ENCODE results near the gene RSRP1. TPM values are rescaled to one million over a fixed set of nuclear protein-coding genes. Genes with fewer than 3 reads are reported as not detected.

The RSRP1 gene
- total RNA-seq, 4 donors from 2014 or later: 23.1 to 133 (median 59.4) TPM

DNA sequence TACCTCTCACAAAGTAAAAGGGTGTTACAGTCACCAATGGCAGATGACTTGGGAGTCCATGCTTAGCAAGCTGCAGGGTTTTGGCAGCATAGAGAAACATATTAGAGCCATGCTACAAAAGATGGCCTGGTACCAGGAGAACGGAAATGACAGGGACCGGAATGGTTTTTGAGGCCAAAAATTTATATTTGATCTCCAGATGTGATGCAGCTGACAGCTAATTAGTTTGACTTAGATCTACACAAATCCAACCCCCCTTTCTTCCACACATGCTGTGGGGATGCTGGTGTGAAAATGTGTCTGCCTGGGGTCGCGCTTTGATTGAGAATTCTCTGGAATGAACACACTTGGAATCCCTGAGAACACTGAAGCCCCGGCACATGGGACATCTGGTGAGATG, 41.5 kb downstream of the RSRP1 start:
- H3K27me3 ChIP-seq: peaks cover 24% of the 10 kb centered on the region
- H3K36me3 ChIP-seq: no peaks in the 10 kb centered on the region
- no peaks in the 10 kb centered on the region for H3K9me3 ChIP-seq
- no peak overlapping the region for H3K4me3 ChIP-seq
- peaks cover 0 to 3% (median 0%) of the 10 kb centered on the region in 3 donors for H3K4me1 ChIP-seq
- H3K27ac ChIP-seq: no peak overlapping the region
- 39 to 61% methylated on average over 2 to 4 of the region's 5 CpGs for whole genome bisulfite sequencing, 2 donors (ENCODE audit: low coverage in 1 of 2)
- no peak for TF ChIP-seq CTCF (IDR thresholded peaks at IDR 0.05)
- TF ChIP-seq POLR2AphosphoS5 (IDR thresholded peaks at IDR 0.05): no peak
- TF ChIP-seq EP300 (IDR thresholded peaks at IDR 0.05): no peak
- TF ChIP-seq POLR2A (IDR thresholded peaks at IDR 0.05): no peak
- no peak for ATAC-seq

- TF ChIP-seq POLR2AphosphoS5 (IDR thresholded peaks at IDR 0.05) (no peak), CTCF (IDR thresholded peaks at IDR 0.05) (peak in 3 of 4 experiments; percentile 50 to 78 (median 72))
Observed at GRCh38 chr1:25204797-25205480, 42.3 kb downstream of the RSRP1 start.

DNA sequence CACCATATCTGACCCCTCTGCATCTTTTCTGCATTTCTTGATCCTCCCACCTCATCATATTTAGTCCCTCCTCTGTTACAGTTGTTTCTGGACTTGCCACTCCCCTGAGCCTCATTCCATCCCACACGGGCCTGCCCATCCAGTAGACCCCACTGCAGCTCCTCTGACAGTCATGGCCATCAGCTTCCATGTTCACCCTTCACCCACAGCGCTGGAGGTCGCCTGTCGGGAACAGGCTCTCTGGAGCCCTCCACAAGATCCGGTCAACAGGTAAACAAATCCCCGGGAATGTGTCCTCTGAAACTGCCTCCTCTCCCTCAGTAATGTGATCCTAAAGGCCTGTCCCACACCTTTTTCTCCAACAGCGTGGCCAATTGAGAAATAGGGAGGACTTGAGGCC, 46.2 kb downstream of the RSRP1 start:
- no peak overlapping the region for H3K27ac ChIP-seq
- H3K4me1 ChIP-seq: peaks cover 0 to 18% (median 0%) of the 10 kb centered on the region in 3 donors
- no peak overlapping the region for H3K4me3 ChIP-seq
- H3K27me3 ChIP-seq: peaks cover 26% of the 10 kb centered on the region
- TF ChIP-seq POLR2AphosphoS5 (IDR thresholded peaks at IDR 0.05) (no peak), CTCF (IDR thresholded peaks at IDR 0.05) (no peak), POLR2A (IDR thresholded peaks at IDR 0.05) (no peak), EP300 (IDR thresholded peaks at IDR 0.05) (no peak)
- 78 to 83% methylated on average over 1 to 2 of the region's 7 CpGs for WGBS, 2 donors (ENCODE audit: low coverage in 1 of 2)
- H3K9me3 ChIP-seq: no peaks in the 10 kb centered on the region
- ATAC-seq: no peak
- no peaks in the 10 kb centered on the region for H3K36me3 ChIP-seq

More at GRCh38 chr1:25204797-25205480, 42.3 kb downstream of the RSRP1 start:
- WGBS, 2 donors (ENCODE audit: low coverage in 1 of 2): 3 to 47% methylated on average over 2 to 9 of the region's 9 CpGs
- H3K36me3 ChIP-seq: no peaks in the 10 kb centered on the region
- peaks cover 0 to 3% (median 0%) of the 10 kb centered on the region in 3 donors for H3K4me1 ChIP-seq
- no peak overlapping the region for H3K27ac ChIP-seq
- peaks cover 24% of the 10 kb centered on the region for H3K27me3 ChIP-seq
- ATAC-seq: no peak
- no peaks in the 10 kb centered on the region for H3K9me3 ChIP-seq
- H3K4me3 ChIP-seq: no peak overlapping the region

GRCh38 chr1:25199819-25200620, 47.2 kb downstream of the RSRP1 start:
- H3K36me3 ChIP-seq: no peaks in the 10 kb centered on the region
- TF ChIP-seq POLR2AphosphoS5 (IDR thresholded peaks at IDR 0.05) (no peak), POLR2A (IDR thresholded peaks at IDR 0.05) (no peak), EP300 (IDR thresholded peaks at IDR 0.05) (no peak), CTCF (IDR thresholded peaks at IDR 0.05) (no peak)
- 51 to 68% methylated on average over 3 to 8 of the region's 20 CpGs for whole genome bisulfite sequencing, 2 donors (ENCODE audit: low coverage in 1 of 2)
- H3K4me3 ChIP-seq: no peak overlapping the region
- H3K27ac ChIP-seq: no peak overlapping the region
- no peaks in the 10 kb centered on the region for H3K9me3 ChIP-seq
- H3K27me3 ChIP-seq: peaks cover 29% of the 10 kb centered on the region
- peaks cover 0 to 18% (median 0%) of the 10 kb centered on the region in 3 donors for H3K4me1 ChIP-seq
- ATAC-seq: no peak

Data from gastroesophageal sphincter (tissue), 4 donors.